HepG2 (cell line): ENCODE results near the gene SRD5A2. TPM values are rescaled to one million over a fixed set of nuclear protein-coding genes. Genes with fewer than 3 reads are reported as not detected.

Experiments used
- ATAC-seq: fragments of 200-7000 bp; cut with Tn5 transposase; 3 replicates; pipeline ENCODE4 v1.9.1; 2020; ENCODE audit warnings: mild to moderate bottlenecking, moderate library complexity
- BruUV-seq: library from RNA; stranded (reverse); fragments of 400-500 nt; replicated peaks from 2 replicates; lab custom pipeline; 2021; lab: Mats Ljungman, UMichigan
- CTCF ChIA-PET: fragments of 300-600 bp; formaldehyde crosslinking; extraction: SDS; loops from one replicate; lab custom pipeline; 2021; ENCODE audit warnings: low total read pairs, inconsistent platforms, low intra/inter-chr PET ratio; lab: Yijun Ruan, JAX
- POLR2A ChIA-PET: fragments of 350-600 bp; sonication (Branson Sonifier 250); formaldehyde crosslinking; loops from one replicate; lab custom pipeline; 2020; ENCODE audit warnings: antibody characterized with exemption, inconsistent platforms; lab: Yijun Ruan, JAX
- DNase-seq: peaks from one replicate; pipeline ENCODE4 v3.0.0-alpha.2; 2015; ENCODE audit warnings: low spot score
- FAIRE-seq: peaks from 3 replicates; lab custom pipeline; 2011; peaks lifted over from hg19 to GRCh38; lab: Jason Lieb, UNC
- H2AFZ ChIP-seq: one replicate; pipeline ENCODE4 v1.6.1; 2011; ENCODE audit warnings: low read length, inconsistent platforms
- H3K27ac ChIP-seq: fragments of 300-600 bp; 3 replicates; pipeline ENCODE4 v1.8.0; 2011; ENCODE audit warnings: mixed run types, mild to moderate bottlenecking, mixed read lengths, low read length, inconsistent platforms; ENCODE audit not compliant: insufficient read depth; ENCODE audit errors: extremely low read length
- H3K27me3 ChIP-seq, 2 experiments: fragments of 200-600 bp in 1 of 2; 2 replicates in 1 of 2; 3 replicates in 1 of 2; pipeline versions ENCODE4 v1.6.0 to v1.8.0; 2011; ENCODE audit warnings: low read length in 2 of 2, mild to moderate bottlenecking in 2 of 2, moderate library complexity in 2 of 2, inconsistent platforms in 1 of 2; ENCODE audit not compliant: insufficient read depth in 2 of 2, control insufficient read depth in 1 of 2
- H3K36me3 ChIP-seq, 2 experiments: fragments of 200-600 bp in 1 of 2; replicated peaks in 1 of 2; 2 replicates in 1 of 2; 3 replicates in 1 of 2; pipeline versions ENCODE4 v1.5.1 to v1.8.0; 2011; ENCODE audit warnings: low read length in 2 of 2, inconsistent platforms in 1 of 2; ENCODE audit not compliant: insufficient read depth in 2 of 2, control insufficient read depth in 1 of 2
- H3K4me1 ChIP-seq: 2 replicates; pipeline ENCODE4 v1.5.1; 2012; ENCODE audit warnings: low read length, inconsistent platforms; ENCODE audit not compliant: insufficient read depth
- H3K4me2 ChIP-seq: 2 replicates; pipeline ENCODE4 v1.6.0; 2011; ENCODE audit warnings: low read depth, low read length, inconsistent platforms
- H3K4me3 ChIP-seq, 3 experiments: fragments of 200-600 bp in 1 of 3; sonication (generic), shearing (Covaris generic) in 1 of 3; replicated peaks in 1 of 3; 2 replicates each; pipeline ENCODE4 v1.5.1; 2011 to 2016; ENCODE audit warnings: low read length in 3 of 3, inconsistent platforms in 2 of 3, low read depth in 2 of 3, mild to moderate bottlenecking in 2 of 3, control low read depth in 1 of 3, mixed read lengths in 1 of 3; ENCODE audit not compliant: insufficient read depth in 1 of 3
- H3K79me2 ChIP-seq: one replicate; pipeline ENCODE4 v1.6.1; 2011; ENCODE audit warnings: low read length, inconsistent platforms; ENCODE audit not compliant: insufficient read depth
- H3K9ac ChIP-seq: 2 replicates; pipeline ENCODE4 v1.6.0; 2011; ENCODE audit warnings: mild to moderate bottlenecking, low read depth, low read length, inconsistent platforms; ENCODE audit not compliant: insufficient read depth
- H3K9me3 ChIP-seq: 2 replicates; pipeline ENCODE4 v1.5.1; 2012; ENCODE audit warnings: mild to moderate bottlenecking, low read length
- H4K20me1 ChIP-seq: 2 replicates; pipeline ENCODE4 v1.6.0; 2011; ENCODE audit warnings: inconsistent platforms, mild to moderate bottlenecking, low read length, moderate library complexity; ENCODE audit not compliant: insufficient read depth
- HMG20B ChIP-seq: conservative IDR thresholded peaks from 2 replicates; pipeline ENCODE4 v1.6.1; 2016; ENCODE audit warnings: missing genetic modification reagents, missing compliant biosample characterization
- NRL ChIP-seq: sonication (generic); formaldehyde crosslinking; IDR thresholded peaks from 2 replicates; pipeline ENCODE4 v1.5.0; 2020; ENCODE audit warnings: missing genetic modification reagents, mild to moderate bottlenecking, moderate library complexity, borderline replicate concordance
- RFXAP ChIP-seq: sonication (generic); formaldehyde crosslinking; IDR thresholded peaks from 2 replicates; pipeline ENCODE4 v1.4.0; 2020; ENCODE audit warnings: missing genetic modification reagents, borderline replicate concordance
- SP140L ChIP-seq: sonication (generic); formaldehyde crosslinking; IDR thresholded peaks from 2 replicates; pipeline ENCODE4 v1.4.0; 2020; ENCODE audit warnings: missing genetic modification reagents, borderline replicate concordance
- YEATS4 ChIP-seq: sonication (generic); formaldehyde crosslinking; IDR thresholded peaks from 2 replicates; pipeline ENCODE4 v1.4.0; 2020; ENCODE audit warnings: missing genetic modification reagents, borderline replicate concordance
- ZFY ChIP-seq: sonication (generic); formaldehyde crosslinking; IDR thresholded peaks from 2 replicates; pipeline ENCODE4 v1.4.0; 2020; ENCODE audit warnings: missing genetic modification reagents
- WGBS: methylation state at CpG from one replicate; pipeline ENCODE4 v1.1.6; 2017; ENCODE audit warnings: low lambda C conversion rate; 5-methylcytosine and 5-hydroxymethylcytosine counted together
- in situ Hi-C: cut with HindIII; loops from 2 replicates; pipeline ENCODE4 v1.10.0; 2017; ENCODE audit warnings: low pct_unique_long_range_greater_than_20kb; ENCODE audit not compliant: extremely low pct_ligation_motif_present
- intact Hi-C: fragments of 100-400 bp; cut with micrococcal nuclease; formaldehyde crosslinking; loops from one replicate; pipeline ENCODE4 v1.10.0; 2022; ENCODE audit not compliant: unreplicated experiment
- polyA plus RNA-seq, 8 experiments: library from polyadenylated mRNA; depleted of rRNA in 3 of 8; stranded (reverse) in 7 of 8; unstranded in 1 of 8; fragments of >200 nt; fragmentation: Illumina TruSeq in 4 of 8; extraction: Trizol in 4 of 8; gene quantifications; 2 replicates each; pipeline versions ENCODE4 v1.2.1 to v1.2.3, GENCODE V29; 2011 to 2016; ENCODE audit warnings: low read depth in 4 of 8, missing spikeins in 1 of 8, mixed read lengths in 1 of 8; ENCODE audit not compliant: insufficient read depth in 1 of 8
- total RNA-seq, 5 experiments: library from RNA; depleted of rRNA; stranded (reverse); fragments of >200 nt; fragmentation: Illumina TruSeq; extraction: Trizol; gene quantifications; 2 replicates each; pipeline ENCODE4 v1.2.3, GENCODE V29; 2016; ENCODE audit warnings: low read depth in 1 of 5
- TF ChIP-seq, protein P1 (sequence below): sonication (generic); formaldehyde crosslinking; IDR thresholded peaks from 2 replicates; pipeline ENCODE4 v1.5.0; 2020; ENCODE audit warnings: missing genetic modification reagents
- TF ChIP-seq, protein P2 (sequence below): IDR thresholded peaks from 2 replicates; pipeline ENCODE4 v1.6.1; 2016; ENCODE audit warnings: missing biosample characterization, missing genetic modification reagents, low read depth
- TF ChIP-seq, protein P3 (sequence below): sonication (generic); formaldehyde crosslinking; conservative IDR thresholded peaks from 2 replicates; pipeline ENCODE4 v1.8.0; 2022; ENCODE audit warnings: low read depth, missing genetic modification reagents

SRD5A2 gene
- total and polyA plus RNA-seq, 2 of the 13 experiments (the other 11 are each of a cell fraction or from before 2014, with no cell fraction given): 0.01 TPM; not detected in 1

DNA sequence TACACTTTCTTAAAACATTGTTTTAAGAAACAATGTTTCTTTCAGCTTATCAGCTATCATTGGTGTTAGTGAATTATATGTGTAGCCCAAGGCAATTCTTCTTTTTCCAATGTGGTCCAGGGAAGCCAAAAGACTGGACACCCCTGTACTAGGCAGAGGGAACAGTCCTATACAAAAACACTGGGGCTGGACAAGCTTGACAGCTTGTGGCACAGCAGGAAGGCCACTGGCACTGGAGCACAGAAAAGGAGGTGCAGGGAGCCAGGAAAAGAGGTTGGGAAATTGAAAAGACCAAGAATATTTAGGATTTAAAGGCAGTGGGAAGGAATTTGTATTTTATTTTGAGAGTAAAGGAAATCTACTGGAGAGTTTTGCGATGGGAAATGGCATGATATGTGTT, 47.7 kb downstream of the SRD5A2 start:
- no TSS peak for BruUV-seq
- CTCF ChIA-PET: no interaction called here

More for the DNA sequence above, 47.7 kb downstream of the SRD5A2 start:
- no peak for ATAC-seq
- WGBS: 0% methylated on average over 1 of the region's 1 CpG
- H3K27ac ChIP-seq: no peak overlapping the region
- no peaks in the 10 kb centered on the region for H3K36me3 ChIP-seq
- H3K4me2 ChIP-seq: no peak overlapping the region
- intact Hi-C loops (no loop called here), in situ Hi-C loops (no loop called here)
- H4K20me1 ChIP-seq: no peaks in the 10 kb centered on the region
- TF ChIP-seq, protein P1, sequence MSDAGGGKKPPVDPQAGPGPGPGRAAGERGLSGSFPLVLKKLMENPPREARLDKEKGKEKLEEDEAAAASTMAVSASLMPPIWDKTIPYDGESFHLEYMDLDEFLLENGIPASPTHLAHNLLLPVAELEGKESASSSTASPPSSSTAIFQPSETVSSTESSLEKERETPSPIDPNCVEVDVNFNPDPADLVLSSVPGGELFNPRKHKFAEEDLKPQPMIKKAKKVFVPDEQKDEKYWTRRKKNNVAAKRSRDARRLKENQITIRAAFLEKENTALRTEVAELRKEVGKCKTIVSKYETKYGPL: no peak
- TF ChIP-seq NRL (no peak), SP140L (no peak), YEATS4 (CRISPR knock-in tag) (no peak), HMG20B (CRISPR knock-in tag) (no peak), ZFY (CRISPR knock-in tag) (no peak), RFXAP (no peak)
- TF ChIP-seq, protein P2, sequence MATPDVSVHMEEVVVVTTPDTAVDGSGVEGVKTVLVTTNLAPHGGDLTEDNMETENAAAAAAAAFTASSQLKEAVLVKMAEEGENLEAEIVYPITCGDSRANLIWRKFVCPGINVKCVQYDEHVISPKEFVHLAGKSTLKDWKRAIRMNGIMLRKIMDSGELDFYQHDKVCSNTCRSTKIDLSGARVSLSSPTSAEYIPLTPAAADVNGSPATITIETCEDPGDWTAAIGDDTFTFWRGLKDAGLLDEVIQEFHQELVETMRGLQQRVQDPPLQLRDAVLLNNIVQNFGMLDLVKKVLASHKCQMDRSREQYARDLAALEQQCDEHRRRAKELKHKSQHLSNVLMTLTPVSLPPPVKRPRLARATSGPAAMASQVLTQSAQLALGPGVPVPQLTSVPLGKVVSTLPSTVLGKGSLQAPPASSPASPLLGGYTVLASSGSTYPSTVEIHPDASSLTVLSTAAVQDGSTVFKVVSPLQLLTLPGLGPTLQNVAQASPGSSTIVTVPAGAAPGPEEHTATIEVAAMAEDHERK: no peak
- TF ChIP-seq, protein P3, sequence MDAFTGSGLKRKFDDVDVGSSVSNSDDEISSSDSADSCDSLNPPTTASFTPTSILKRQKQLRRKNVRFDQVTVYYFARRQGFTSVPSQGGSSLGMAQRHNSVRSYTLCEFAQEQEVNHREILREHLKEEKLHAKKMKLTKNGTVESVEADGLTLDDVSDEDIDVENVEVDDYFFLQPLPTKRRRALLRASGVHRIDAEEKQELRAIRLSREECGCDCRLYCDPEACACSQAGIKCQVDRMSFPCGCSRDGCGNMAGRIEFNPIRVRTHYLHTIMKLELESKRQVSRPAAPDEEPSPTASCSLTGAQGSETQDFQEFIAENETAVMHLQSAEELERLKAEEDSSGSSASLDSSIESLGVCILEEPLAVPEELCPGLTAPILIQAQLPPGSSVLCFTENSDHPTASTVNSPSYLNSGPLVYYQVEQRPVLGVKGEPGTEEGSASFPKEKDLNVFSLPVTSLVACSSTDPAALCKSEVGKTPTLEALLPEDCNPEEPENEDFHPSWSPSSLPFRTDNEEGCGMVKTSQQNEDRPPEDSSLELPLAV (CRISPR knock-in tag): no peak
- H2AFZ ChIP-seq: no peak overlapping the region
- no peak for DNase-seq
- H3K4me1 ChIP-seq: no peaks in the 10 kb centered on the region
- POLR2A ChIA-PET: no interaction called here
- no peaks in the 10 kb centered on the region for H3K79me2 ChIP-seq
- no peak for FAIRE-seq
- no peak overlapping the region for H3K4me3 ChIP-seq
- peaks cover 0 to 11% of the 10 kb centered on the region in 2 experiments; a peak in 2 of 5 replicates for H3K27me3 ChIP-seq
- no peaks in the 10 kb centered on the region for H3K9me3 ChIP-seq
- no peak overlapping the region for H3K9ac ChIP-seq
